Measurements from ENCODE around the gene C1S.

C1S gene

DNA sequence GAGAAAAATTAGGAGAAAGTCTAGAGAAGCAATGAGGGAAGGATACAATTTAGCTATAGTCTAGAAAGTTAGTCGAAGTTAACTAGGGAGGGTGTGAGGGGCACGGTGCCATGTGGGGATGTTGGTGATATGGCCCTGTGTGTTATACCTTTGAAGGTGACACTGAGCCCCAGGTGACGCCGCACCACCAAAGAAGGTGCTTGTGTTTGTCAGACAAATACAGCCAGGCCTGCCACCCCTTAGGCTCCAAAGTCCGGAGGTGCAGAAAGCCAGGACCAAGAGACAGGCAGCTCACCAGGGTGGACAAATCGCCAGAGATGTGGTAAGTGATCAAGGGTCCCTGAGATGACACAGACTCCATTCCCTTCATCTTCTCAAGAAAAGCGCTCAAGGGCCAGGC, 1.1 kb downstream of the C1S start:
- H3K4me1 ChIP-seq (ENCODE audit: low read depth, poor library complexity, severe bottlenecking): no peaks in the 10 kb centered on the region
- no peak overlapping the region for H2AFZ ChIP-seq (ENCODE audit: low read depth)
- H3K4me2 ChIP-seq: no peak overlapping the region
- no peaks in the 10 kb centered on the region for H3K27me3 ChIP-seq (ENCODE audit: insufficient read depth, low read depth)
- H4K20me1 ChIP-seq (ENCODE audit: insufficient read depth): no peaks in the 10 kb centered on the region
- H3K4me3 ChIP-seq (IDR thresholded peaks at IDR 0.05; ENCODE audit: insufficient read depth, low read depth, low read length): no peak overlapping the region
- H3K79me2 ChIP-seq (ENCODE audit: insufficient read depth, low read depth): no peaks in the 10 kb centered on the region
- H3K27ac ChIP-seq: no peak overlapping the region
- no peak overlapping the region for H3K9ac ChIP-seq
- H3K36me3 ChIP-seq (ENCODE audit: insufficient read depth): no peaks in the 10 kb centered on the region
- no peak for TF ChIP-seq CTCF (conservative IDR thresholded peaks at IDR 0.05; ENCODE audit: low read depth, low read length)

- no peaks in the 10 kb centered on the region for H3K79me2 ChIP-seq (ENCODE audit: insufficient read depth, low read depth)
- no peaks in the 10 kb centered on the region for H3K4me1 ChIP-seq (ENCODE audit: low read depth, poor library complexity, severe bottlenecking)
- no peaks in the 10 kb centered on the region for H3K36me3 ChIP-seq (ENCODE audit: insufficient read depth)
- no peaks in the 10 kb centered on the region for H4K20me1 ChIP-seq (ENCODE audit: insufficient read depth)
- H3K27me3 ChIP-seq (ENCODE audit: insufficient read depth, low read depth): no peaks in the 10 kb centered on the region
- H3K27ac ChIP-seq: no peak overlapping the region
- no peak overlapping the region for H2AFZ ChIP-seq (ENCODE audit: low read depth)
- H3K9ac ChIP-seq: no peak overlapping the region
- H3K4me2 ChIP-seq: no peak overlapping the region
- TF ChIP-seq CTCF (conservative IDR thresholded peaks at IDR 0.05; ENCODE audit: low read depth, low read length): no peak
- H3K4me3 ChIP-seq (IDR thresholded peaks at IDR 0.05; ENCODE audit: insufficient read depth, low read depth, low read length): no peak overlapping the region
Measured at GRCh38 chr12:7064516-7064915, 4.0 kb downstream of the C1S start.

GRCh38 chr12:7065073-7065623, 4.6 kb downstream of the C1S start:
- no peaks in the 10 kb centered on the region for H3K79me2 ChIP-seq (ENCODE audit: insufficient read depth, low read depth)
- no peak overlapping the region for H2AFZ ChIP-seq (ENCODE audit: low read depth)
- TF ChIP-seq CTCF (conservative IDR thresholded peaks at IDR 0.05; ENCODE audit: low read depth, low read length): no peak
- no peaks in the 10 kb centered on the region for H3K36me3 ChIP-seq (ENCODE audit: insufficient read depth)
- H3K4me1 ChIP-seq (ENCODE audit: low read depth, poor library complexity, severe bottlenecking): no peaks in the 10 kb centered on the region
- no peaks in the 10 kb centered on the region for H3K27me3 ChIP-seq (ENCODE audit: insufficient read depth, low read depth)
- H3K4me2 ChIP-seq: no peak overlapping the region
- no peak overlapping the region for H3K27ac ChIP-seq
- no peaks in the 10 kb centered on the region for H4K20me1 ChIP-seq (ENCODE audit: insufficient read depth)
- H3K4me3 ChIP-seq (IDR thresholded peaks at IDR 0.05; ENCODE audit: insufficient read depth, low read depth, low read length): no peak overlapping the region
- H3K9ac ChIP-seq: no peak overlapping the region

DNA sequence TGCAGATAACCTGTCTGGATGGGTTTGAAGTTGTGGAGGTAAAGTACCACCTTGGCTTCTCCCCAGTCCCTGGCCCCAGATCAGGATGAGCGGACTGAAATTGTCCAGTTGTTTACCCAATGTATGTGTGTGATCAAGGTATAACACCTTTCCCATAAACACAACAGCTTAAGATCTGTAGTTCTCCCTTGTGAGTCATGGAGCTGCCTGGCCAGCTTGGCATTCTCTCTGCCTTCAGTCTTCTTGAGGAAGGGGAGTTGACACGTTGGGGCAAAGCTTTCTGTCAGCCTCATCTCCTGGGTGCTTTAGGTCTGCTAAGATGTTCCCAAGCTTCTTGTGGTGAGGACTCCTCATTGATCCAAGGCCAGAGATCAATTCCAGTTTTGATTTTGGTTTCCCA, 6.1 kb downstream of the C1S start:
- Histone ChIP-seq H3K36me3 (ENCODE audit: insufficient read depth) (no peaks in the 10 kb centered on the region), H3K79me2 (ENCODE audit: insufficient read depth, low read depth) (no peaks in the 10 kb centered on the region), H3K4me2 (no peak overlapping the region), H2AFZ (ENCODE audit: low read depth) (no peak overlapping the region), H3K27ac (no peak overlapping the region), H3K4me3 (IDR thresholded peaks at IDR 0.05; ENCODE audit: insufficient read depth, low read depth, low read length) (no peak overlapping the region), H3K9ac (no peak overlapping the region), H4K20me1 (ENCODE audit: insufficient read depth) (no peaks in the 10 kb centered on the region), H3K27me3 (ENCODE audit: insufficient read depth, low read depth) (no peaks in the 10 kb centered on the region), H3K4me1 (ENCODE audit: low read depth, poor library complexity, severe bottlenecking) (no peaks in the 10 kb centered on the region)
- no peak for TF ChIP-seq CTCF (conservative IDR thresholded peaks at IDR 0.05; ENCODE audit: low read depth, low read length)

Measured in KMS-11 (cell line).